ENCODE measurements around the gene TRAF3IP3.

TRAF3IP3 gene

DNA sequence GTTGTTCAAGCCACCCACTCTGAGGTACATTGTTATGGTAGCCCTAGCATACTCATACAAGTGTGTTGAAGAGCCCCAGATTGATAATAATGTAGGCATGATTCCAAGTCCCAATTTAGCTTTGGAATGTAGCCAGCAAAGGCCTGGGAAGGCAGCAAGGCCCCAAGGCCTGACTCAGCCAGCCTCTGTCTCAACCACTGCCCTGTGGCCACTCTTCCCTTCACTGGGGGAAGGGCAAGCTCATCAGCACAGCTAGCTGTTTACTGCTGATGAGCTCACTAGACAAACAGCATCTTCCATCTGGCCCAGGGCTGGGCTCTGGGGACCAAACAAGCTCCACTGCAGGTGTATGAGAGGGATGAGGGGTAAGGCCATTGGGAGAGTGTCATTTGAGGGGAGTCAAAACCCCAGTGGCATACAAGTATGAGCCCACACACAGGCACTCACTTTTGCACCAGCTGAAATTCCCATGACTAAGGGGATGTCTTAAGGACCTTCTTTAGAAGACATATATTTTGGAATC, 52.3 kb downstream of the TRAF3IP3 start:
- H3K27ac ChIP-seq (ENCODE audit: low read length): no peak overlapping the region
- no peak for DNase-seq (ENCODE audit: low read depth, low spot score)
- H3K9me3 ChIP-seq (ENCODE audit: control insufficient read depth, insufficient read depth, low read length): no peaks in the 10 kb centered on the region
- no peaks in the 10 kb centered on the region for H3K36me3 ChIP-seq (ENCODE audit: control insufficient read depth, insufficient read depth, low read length)
- no peak overlapping the region for H3K4me3 ChIP-seq (ENCODE audit: low read length)
- no peaks in the 10 kb centered on the region; the same call in 1 of the 2 replicates for H3K4me1 ChIP-seq (ENCODE audit: control insufficient read depth, insufficient read depth, low read length)
- no peaks in the 10 kb centered on the region for H3K27me3 ChIP-seq (ENCODE audit: control insufficient read depth, insufficient read depth, low read length)

DNA sequence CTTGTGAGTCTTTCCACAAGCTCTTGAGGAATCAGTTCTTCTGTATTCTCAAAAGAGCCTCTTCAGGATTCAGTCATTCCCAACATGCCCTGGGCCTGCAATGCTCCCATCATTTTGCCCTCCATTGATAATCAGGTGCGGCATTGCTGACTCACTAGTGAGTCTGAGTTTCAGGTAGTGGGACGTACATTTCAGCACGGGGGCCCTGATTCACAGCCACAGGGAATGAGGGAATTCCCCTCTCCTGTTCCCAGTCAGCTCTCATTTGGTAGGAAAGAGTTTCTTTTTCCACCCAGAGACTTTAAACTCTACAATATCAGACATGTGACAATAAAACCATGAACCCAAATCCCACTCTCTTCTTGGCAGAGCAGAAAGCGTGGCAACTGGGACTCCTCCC, 53.8 kb downstream of the TRAF3IP3 start:
- H3K9me3 ChIP-seq (ENCODE audit: control insufficient read depth, insufficient read depth, low read length): no peaks in the 10 kb centered on the region
- H3K4me3 ChIP-seq (ENCODE audit: low read length): no peak overlapping the region
- no peaks in the 10 kb centered on the region for H3K36me3 ChIP-seq (ENCODE audit: control insufficient read depth, insufficient read depth, low read length)
- H3K27ac ChIP-seq (ENCODE audit: low read length): no peak overlapping the region
- no peak for DNase-seq (ENCODE audit: low read depth, low spot score)
- WGBS (ENCODE audit: insufficient coverage, insufficient read length): no CpG with 5 or more reads among the region's 4 CpGs
- no peaks in the 10 kb centered on the region; the same call in 1 of the 2 replicates for H3K4me1 ChIP-seq (ENCODE audit: control insufficient read depth, insufficient read depth, low read length)
- H3K27me3 ChIP-seq (ENCODE audit: control insufficient read depth, insufficient read depth, low read length): no peaks in the 10 kb centered on the region

DNA sequence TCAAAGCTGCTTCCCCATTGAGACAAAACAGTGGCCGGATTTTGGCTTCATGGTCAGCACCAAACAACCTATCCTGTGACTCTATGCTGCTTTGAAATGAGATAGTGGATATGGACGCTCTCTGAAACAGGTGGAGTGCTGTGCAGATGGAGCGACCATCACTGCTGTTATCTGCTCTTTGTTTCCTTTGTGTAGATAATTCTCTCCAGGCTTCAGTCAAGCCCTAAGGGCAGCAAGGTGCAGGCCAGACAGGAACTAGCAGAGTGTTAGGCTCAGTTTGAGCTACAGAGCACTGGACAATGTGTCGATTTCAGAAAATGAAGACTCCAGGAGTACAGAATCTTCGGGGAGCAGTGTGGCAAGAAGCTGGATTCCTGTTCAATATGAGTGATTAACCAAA, 54.9 kb downstream of the TRAF3IP3 start:
- Histone ChIP-seq H3K27me3 (ENCODE audit: control insufficient read depth, insufficient read depth, low read length) (no peaks in the 10 kb centered on the region), H3K27ac (ENCODE audit: low read length) (no peak overlapping the region), H3K9me3 (ENCODE audit: control insufficient read depth, insufficient read depth, low read length) (no peaks in the 10 kb centered on the region), H3K36me3 (ENCODE audit: control insufficient read depth, insufficient read depth, low read length) (no peaks in the 10 kb centered on the region), H3K4me3 (ENCODE audit: low read length) (no peak overlapping the region), H3K4me1 (ENCODE audit: control insufficient read depth, insufficient read depth, low read length) (no peaks in the 10 kb centered on the region; the same call in 1 of the 2 replicates)
- no peak for DNase-seq (ENCODE audit: low read depth, low spot score)
- WGBS (ENCODE audit: insufficient coverage, insufficient read length): no CpG with 5 or more reads among the region's 5 CpGs

DNA sequence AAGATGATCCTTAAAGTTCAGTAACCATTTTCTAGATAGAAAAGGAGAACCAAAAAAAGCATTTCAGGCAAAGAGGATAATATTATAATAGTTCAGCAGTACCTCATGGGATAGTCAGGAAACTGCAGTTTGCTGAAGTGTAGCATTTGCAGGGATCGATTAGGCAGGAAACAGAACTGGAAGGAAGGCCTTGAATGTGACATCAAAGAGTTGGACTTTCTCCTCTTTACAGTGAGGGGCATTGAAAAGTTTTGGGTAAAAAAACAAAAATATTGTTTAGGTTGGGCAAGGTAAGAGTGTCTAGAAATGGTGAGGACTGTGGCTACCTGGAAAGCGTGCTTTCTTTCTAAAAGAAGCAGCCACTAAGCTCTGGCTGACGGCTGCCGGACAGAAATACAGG, 58.0 kb downstream of the TRAF3IP3 start:
- no CpG with 5 or more reads among the region's 4 CpGs for WGBS (ENCODE audit: insufficient coverage, insufficient read length)
- Histone ChIP-seq H3K4me1 (ENCODE audit: control insufficient read depth, insufficient read depth, low read length) (no peaks in the 10 kb centered on the region), H3K27ac (ENCODE audit: low read length) (no peak overlapping the region), H3K36me3 (ENCODE audit: control insufficient read depth, insufficient read depth, low read length) (no peaks in the 10 kb centered on the region), H3K4me3 (ENCODE audit: low read length) (no peak overlapping the region), H3K27me3 (ENCODE audit: control insufficient read depth, insufficient read depth, low read length) (no peaks in the 10 kb centered on the region), H3K9me3 (ENCODE audit: control insufficient read depth, insufficient read depth, low read length) (no peaks in the 10 kb centered on the region)
- DNase-seq (ENCODE audit: low read depth, low spot score): no peak

DNA sequence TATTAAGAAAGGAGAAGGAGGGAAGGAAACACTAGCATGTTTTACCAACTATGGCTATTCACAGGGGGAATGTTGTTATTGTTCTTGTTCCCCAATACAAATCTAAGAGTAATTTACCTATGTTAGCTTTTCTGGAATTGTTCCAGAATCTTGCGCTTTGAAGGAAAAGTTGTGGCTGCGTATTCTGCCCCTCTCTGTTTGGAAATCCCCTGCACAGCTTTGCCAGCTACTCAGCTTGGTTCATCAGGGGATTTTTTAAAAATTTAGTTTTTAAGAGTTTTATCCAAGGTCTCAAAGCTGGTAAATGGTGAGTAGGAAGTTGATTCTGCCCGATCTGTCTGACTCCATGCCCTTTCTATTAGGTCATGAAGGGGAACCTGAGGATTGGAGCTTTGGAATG, 59.6 kb downstream of the TRAF3IP3 start:
- no CpG with 5 or more reads among the region's 3 CpGs for WGBS (ENCODE audit: insufficient coverage, insufficient read length)

DNA sequence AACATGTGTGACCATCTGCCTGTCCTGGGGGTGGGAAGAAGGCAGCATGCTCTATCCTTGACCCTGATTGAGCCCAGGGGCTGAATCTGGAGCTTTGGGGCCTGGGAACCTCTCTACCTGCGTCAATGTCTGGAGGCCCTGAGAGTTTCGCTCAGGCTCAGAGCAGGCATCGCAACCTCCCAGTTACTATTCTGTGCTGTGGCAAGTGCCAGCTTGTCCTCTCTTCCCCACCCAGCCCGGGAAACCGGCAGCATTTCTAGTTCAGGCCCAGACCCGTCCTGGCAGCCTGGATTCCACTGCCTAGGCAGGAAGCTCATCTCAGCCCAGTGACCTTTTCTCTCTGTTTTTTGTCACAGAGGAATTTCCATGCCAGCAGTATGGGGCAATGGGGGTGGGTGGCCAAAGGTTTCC, 60.1 kb downstream of the TRAF3IP3 start:
- Histone ChIP-seq H3K9me3 (ENCODE audit: control insufficient read depth, insufficient read depth, low read length) (no peaks in the 10 kb centered on the region), H3K36me3 (ENCODE audit: control insufficient read depth, insufficient read depth, low read length) (no peaks in the 10 kb centered on the region), H3K4me1 (ENCODE audit: control insufficient read depth, insufficient read depth, low read length) (no peaks in the 10 kb centered on the region), H3K27me3 (ENCODE audit: control insufficient read depth, insufficient read depth, low read length) (no peaks in the 10 kb centered on the region), H3K4me3 (ENCODE audit: low read length) (no peak overlapping the region), H3K27ac (ENCODE audit: low read length) (no peak overlapping the region)
- no peak for DNase-seq (ENCODE audit: low read depth, low spot score)
- WGBS (ENCODE audit: insufficient coverage, insufficient read length): no CpG with 5 or more reads among the region's 6 CpGs

More for the DNA sequence above, 59.6 kb downstream of the TRAF3IP3 start:
- Histone ChIP-seq H3K36me3 (ENCODE audit: control insufficient read depth, insufficient read depth, low read length) (no peaks in the 10 kb centered on the region), H3K27ac (ENCODE audit: low read length) (no peak overlapping the region), H3K27me3 (ENCODE audit: control insufficient read depth, insufficient read depth, low read length) (no peaks in the 10 kb centered on the region), H3K4me3 (ENCODE audit: low read length) (no peak overlapping the region), H3K9me3 (ENCODE audit: control insufficient read depth, insufficient read depth, low read length) (no peaks in the 10 kb centered on the region), H3K4me1 (ENCODE audit: control insufficient read depth, insufficient read depth, low read length) (no peaks in the 10 kb centered on the region)
- DNase-seq (ENCODE audit: low read depth, low spot score): no peak

DNA sequence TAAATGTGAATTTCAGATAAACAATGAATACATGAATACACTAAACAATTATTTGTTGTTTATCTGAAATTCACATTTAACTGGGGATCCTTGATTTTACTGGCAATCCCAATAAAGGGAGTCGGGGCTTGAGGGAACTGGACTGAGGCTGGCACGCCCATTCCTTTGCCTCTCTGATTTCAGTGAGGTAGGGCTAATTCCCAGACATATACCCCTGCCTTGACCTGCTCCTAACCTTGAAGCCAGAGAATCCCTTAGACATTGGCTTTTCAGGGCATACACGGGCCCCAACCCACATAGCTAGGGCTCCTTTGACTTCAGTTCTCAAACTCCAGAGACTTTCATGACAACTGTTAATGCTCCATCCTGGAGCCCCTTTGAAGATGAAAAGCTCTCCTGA, 61.1 kb downstream of the TRAF3IP3 start:
- no peaks in the 10 kb centered on the region for H3K27me3 ChIP-seq (ENCODE audit: control insufficient read depth, insufficient read depth, low read length)
- no peaks in the 10 kb centered on the region for H3K36me3 ChIP-seq (ENCODE audit: control insufficient read depth, insufficient read depth, low read length)
- DNase-seq (ENCODE audit: low read depth, low spot score): no peak
- H3K27ac ChIP-seq (ENCODE audit: low read length): no peak overlapping the region
- H3K9me3 ChIP-seq (ENCODE audit: control insufficient read depth, insufficient read depth, low read length): no peaks in the 10 kb centered on the region
- no CpG with 5 or more reads among the region's 3 CpGs for WGBS (ENCODE audit: insufficient coverage, insufficient read length)
- no peaks in the 10 kb centered on the region for H3K4me1 ChIP-seq (ENCODE audit: control insufficient read depth, insufficient read depth, low read length)
- H3K4me3 ChIP-seq (ENCODE audit: low read length): no peak overlapping the region

DNA sequence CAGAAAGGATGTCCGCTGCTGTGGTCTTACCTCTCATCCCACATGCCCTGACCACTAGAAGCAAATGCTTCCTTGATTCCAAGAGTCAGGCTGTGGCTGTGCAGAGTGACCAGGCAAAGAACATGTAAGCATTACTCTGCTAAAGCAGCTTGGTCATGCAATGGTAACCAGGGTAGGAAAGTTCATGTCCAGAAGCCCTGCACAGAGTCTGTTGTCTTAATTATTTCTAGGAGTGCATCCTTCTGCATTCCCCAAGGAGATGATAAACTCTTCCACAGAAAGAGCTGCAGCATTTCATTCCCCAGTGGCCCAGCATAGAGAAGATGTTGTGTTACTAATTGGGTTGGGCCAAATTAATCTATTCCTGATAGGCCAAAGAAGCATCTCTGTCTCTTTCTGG, 61.8 kb downstream of the TRAF3IP3 start:
- Histone ChIP-seq H3K9me3 (ENCODE audit: control insufficient read depth, insufficient read depth, low read length) (no peaks in the 10 kb centered on the region), H3K4me1 (ENCODE audit: control insufficient read depth, insufficient read depth, low read length) (no peaks in the 10 kb centered on the region), H3K27ac (ENCODE audit: low read length) (no peak overlapping the region), H3K36me3 (ENCODE audit: control insufficient read depth, insufficient read depth, low read length) (no peaks in the 10 kb centered on the region), H3K4me3 (ENCODE audit: low read length) (no peak overlapping the region), H3K27me3 (ENCODE audit: control insufficient read depth, insufficient read depth, low read length) (no peaks in the 10 kb centered on the region)
- no CpG with 5 or more reads among the region's 1 CpG for WGBS (ENCODE audit: insufficient coverage, insufficient read length)
- no peak for DNase-seq (ENCODE audit: low read depth, low spot score)

DNA sequence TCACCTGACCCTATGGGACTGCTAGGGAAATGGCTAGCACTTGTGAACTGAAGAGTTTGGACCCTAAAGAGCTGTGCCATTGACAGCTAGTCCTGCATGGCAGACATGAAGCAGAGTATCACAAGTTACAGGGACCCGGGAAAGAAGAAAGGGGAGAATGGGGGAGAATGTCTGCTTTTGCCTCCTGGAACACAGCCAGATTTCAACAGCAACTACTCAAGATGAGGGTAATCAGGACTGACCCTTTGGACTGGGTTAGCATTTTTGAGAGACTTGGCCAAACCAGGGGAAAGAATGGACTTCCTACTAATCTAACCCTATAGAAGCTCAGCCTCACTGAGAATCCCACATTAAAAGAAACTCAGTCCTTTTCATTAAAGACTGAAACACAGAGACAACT, 63.2 kb downstream of the TRAF3IP3 start:
- H3K4me1 ChIP-seq (ENCODE audit: control insufficient read depth, insufficient read depth, low read length): no peaks in the 10 kb centered on the region
- H3K27me3 ChIP-seq (ENCODE audit: control insufficient read depth, insufficient read depth, low read length): no peaks in the 10 kb centered on the region
- WGBS (ENCODE audit: insufficient coverage, insufficient read length): no CpG with 5 or more reads among the region's 1 CpG
- no peaks in the 10 kb centered on the region for H3K36me3 ChIP-seq (ENCODE audit: control insufficient read depth, insufficient read depth, low read length)
- H3K27ac ChIP-seq (ENCODE audit: low read length): no peak overlapping the region
- no peak overlapping the region for H3K4me3 ChIP-seq (ENCODE audit: low read length)
- no peak for DNase-seq (ENCODE audit: low read depth, low spot score)
- H3K9me3 ChIP-seq (ENCODE audit: control insufficient read depth, insufficient read depth, low read length): no peaks in the 10 kb centered on the region

DNA sequence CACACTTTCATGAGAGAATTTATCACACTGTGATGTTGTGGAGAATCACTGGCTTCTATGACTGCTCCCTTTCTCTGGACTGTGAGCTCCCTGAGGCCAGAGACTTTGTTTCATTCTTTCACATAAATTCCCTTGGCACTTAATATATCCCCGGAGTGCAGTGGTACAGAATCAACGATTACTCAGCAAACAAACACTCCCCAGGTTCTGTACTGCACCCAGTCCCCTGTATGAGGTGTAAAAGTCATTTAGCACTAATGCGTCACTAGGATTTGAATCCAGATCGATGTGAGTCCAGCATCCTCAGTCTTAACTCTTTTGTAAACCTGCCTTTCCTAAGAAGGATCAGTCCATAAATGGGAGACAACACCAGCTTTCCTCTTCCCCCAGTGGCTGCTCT, 65.1 kb downstream of the TRAF3IP3 start:
- no peak for DNase-seq (ENCODE audit: low read depth, low spot score)
- Histone ChIP-seq H3K27ac (ENCODE audit: low read length) (no peak overlapping the region), H3K4me3 (ENCODE audit: low read length) (no peak overlapping the region), H3K27me3 (ENCODE audit: control insufficient read depth, insufficient read depth, low read length) (no peaks in the 10 kb centered on the region), H3K4me1 (ENCODE audit: control insufficient read depth, insufficient read depth, low read length) (no peaks in the 10 kb centered on the region), H3K9me3 (ENCODE audit: control insufficient read depth, insufficient read depth, low read length) (no peaks in the 10 kb centered on the region), H3K36me3 (ENCODE audit: control insufficient read depth, insufficient read depth, low read length) (no peaks in the 10 kb centered on the region)
- WGBS (ENCODE audit: insufficient coverage, insufficient read length): no CpG with 5 or more reads among the region's 4 CpGs

DNA sequence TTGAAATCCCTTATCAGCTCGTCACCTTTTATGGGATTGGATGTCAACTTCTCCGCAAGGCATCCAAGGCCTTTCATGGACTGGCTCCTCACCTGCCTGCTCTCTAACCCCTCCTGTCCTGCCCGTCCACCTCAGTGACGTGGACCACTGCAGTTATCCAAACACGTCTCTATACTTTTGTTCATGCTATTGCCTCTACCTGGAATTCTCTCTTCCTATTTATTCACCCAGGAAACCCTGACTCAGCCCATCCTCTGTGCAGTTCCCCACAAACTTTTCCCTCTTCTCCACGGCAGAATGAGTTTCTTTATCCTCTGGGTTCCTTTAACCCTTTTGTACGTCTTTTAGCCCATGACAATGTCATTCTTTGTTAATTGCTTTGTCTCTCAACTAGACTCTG, 66.9 kb downstream of the TRAF3IP3 start:
- Histone ChIP-seq H3K27ac (ENCODE audit: low read length) (no peak overlapping the region), H3K27me3 (ENCODE audit: control insufficient read depth, insufficient read depth, low read length) (no peaks in the 10 kb centered on the region), H3K9me3 (ENCODE audit: control insufficient read depth, insufficient read depth, low read length) (no peaks in the 10 kb centered on the region), H3K4me3 (ENCODE audit: low read length) (no peak overlapping the region), H3K4me1 (ENCODE audit: control insufficient read depth, insufficient read depth, low read length) (no peaks in the 10 kb centered on the region), H3K36me3 (ENCODE audit: control insufficient read depth, insufficient read depth, low read length) (no peaks in the 10 kb centered on the region)
- no CpG with 5 or more reads among the region's 7 CpGs for WGBS (ENCODE audit: insufficient coverage, insufficient read length)
- DNase-seq (ENCODE audit: low read depth, low spot score): no peak
